ENCODE results near the gene MRPL40.
A peak's percentile ranks its signal among the peaks of the same experiment; 100 is the strongest.
"Not testable (repeated sequence)": the region's sequence is repeated elsewhere in the genome, so short reads cannot be mapped to it uniquely, and the experiment has no call there.

Gene MRPL40

DNA sequence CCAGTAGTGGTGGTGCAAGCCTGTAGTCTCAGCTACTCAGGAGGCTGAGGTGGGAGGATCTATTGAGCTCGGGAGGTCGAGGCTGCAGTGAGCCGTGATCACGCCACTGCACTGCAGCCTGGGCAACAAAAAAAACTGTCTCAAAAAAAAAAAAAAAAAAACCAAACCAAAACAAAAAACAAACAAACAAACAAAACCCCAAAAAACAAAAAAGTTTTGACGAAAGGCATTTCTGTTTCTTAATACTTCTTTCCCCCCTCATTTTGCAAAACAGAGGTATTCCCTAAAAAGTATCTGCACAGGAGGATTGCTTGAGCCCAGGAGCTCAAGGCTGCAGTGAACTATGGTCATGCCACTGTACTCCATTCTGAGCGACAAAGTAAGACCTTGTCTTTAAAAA lies 12.0 kb upstream of the MRPL40 start:
- Histone ChIP-seq H3K4me3 (ENCODE audit: insufficient read depth, low read depth, low read length, poor library complexity, severe bottlenecking) (no peak overlapping the region), H3K9me3 (ENCODE audit: control insufficient read depth, low read length) (no peaks in the 10 kb centered on the region), H3K27ac (ENCODE audit: insufficient read depth, low read length, poor library complexity, severe bottlenecking) (no peak overlapping the region), H3K36me3 (ENCODE audit: control insufficient read depth, insufficient read depth, low read length) (no peaks in the 10 kb centered on the region), H3K27me3 (replicated peaks; ENCODE audit: control insufficient read depth, insufficient read depth, low read length, poor library complexity, severe bottlenecking) (no peaks in the 10 kb centered on the region), H3K4me1 (ENCODE audit: control insufficient read depth, insufficient read depth, low read length, poor library complexity, severe bottlenecking) (peaks cover 16% of the 10 kb centered on the region)
- no peak for DNase-seq

DNA sequence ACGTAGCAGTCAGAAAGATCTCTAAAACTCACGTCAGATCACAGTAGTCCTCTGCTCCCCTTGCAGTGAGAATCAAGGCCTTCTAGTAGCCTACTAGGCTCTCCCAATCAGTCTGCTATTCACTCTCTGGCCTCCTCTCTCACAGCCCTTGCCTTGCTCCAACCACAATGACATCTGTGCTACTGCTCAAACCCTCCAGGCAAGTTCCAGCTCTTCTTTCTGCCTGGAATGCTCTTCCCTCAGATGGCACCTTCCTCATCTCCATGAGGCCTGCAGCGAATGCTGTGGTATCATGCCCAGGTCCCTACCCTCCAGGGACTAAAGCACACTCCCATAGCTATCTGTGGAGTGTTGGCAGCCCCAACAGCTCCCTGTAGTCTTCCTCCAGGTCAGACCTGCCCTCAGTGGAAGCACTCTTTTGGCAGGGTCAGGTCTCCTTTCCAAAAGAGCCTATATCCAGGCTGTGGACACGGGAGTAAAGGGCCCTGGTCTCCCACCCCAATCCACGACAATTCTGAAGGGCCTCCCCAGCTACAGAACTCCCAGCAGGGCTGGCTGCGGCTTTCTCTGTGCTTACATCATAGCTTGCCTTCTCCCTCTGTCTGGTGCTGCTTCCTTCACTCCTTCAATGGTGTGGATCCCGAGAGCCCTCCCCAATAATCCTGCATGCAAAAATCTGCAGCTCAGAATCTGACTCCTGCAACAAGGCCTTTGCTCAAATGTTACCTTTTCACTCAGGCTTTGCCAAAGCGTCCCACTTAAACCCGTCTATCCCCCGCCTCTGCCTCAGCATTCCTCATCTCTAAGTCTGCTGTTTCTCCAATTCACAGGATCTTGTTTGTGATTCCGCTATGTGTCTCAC lies 9.7 kb upstream of the MRPL40 start:
- Histone ChIP-seq H3K4me3 (ENCODE audit: insufficient read depth, low read depth, low read length, poor library complexity, severe bottlenecking) (no peak overlapping the region), H3K9me3 (ENCODE audit: control insufficient read depth, low read length) (no peaks in the 10 kb centered on the region), H3K36me3 (ENCODE audit: control insufficient read depth, insufficient read depth, low read length) (no peaks in the 10 kb centered on the region), H3K27ac (ENCODE audit: insufficient read depth, low read length, poor library complexity, severe bottlenecking) (no peak overlapping the region), H3K4me1 (ENCODE audit: control insufficient read depth, insufficient read depth, low read length, poor library complexity, severe bottlenecking) (peaks cover 16% of the 10 kb centered on the region), H3K27me3 (replicated peaks; ENCODE audit: control insufficient read depth, insufficient read depth, low read length, poor library complexity, severe bottlenecking) (no peaks in the 10 kb centered on the region)
- DNase-seq: no peak

DNA sequence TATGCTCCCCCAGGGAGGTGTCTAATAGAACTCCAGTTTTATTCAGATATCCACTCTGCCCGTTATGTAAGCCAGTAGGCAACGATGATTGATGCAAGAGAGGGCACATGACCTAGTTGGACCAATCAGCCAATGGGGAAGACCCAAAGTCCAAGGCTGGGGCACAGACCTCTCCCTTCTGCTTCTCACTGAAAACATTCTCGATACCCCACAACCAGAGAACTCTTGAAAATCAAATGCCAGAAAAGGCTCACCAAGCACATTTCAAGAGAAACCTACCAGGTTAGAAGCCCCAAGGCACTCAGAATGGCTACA lies 8.2 kb upstream of the MRPL40 start:
- no peaks in the 10 kb centered on the region for H3K27me3 ChIP-seq (replicated peaks; ENCODE audit: control insufficient read depth, insufficient read depth, low read length, poor library complexity, severe bottlenecking)
- H3K36me3 ChIP-seq (ENCODE audit: control insufficient read depth, insufficient read depth, low read length): no peaks in the 10 kb centered on the region
- H3K9me3 ChIP-seq (ENCODE audit: control insufficient read depth, low read length): no peaks in the 10 kb centered on the region
- H3K4me3 ChIP-seq (ENCODE audit: insufficient read depth, low read depth, low read length, poor library complexity, severe bottlenecking): no peak overlapping the region
- no peak overlapping the region for H3K27ac ChIP-seq (ENCODE audit: insufficient read depth, low read length, poor library complexity, severe bottlenecking)
- peaks cover 11% of the 10 kb centered on the region for H3K4me1 ChIP-seq (ENCODE audit: control insufficient read depth, insufficient read depth, low read length, poor library complexity, severe bottlenecking)
- DNase-seq: no peak

DNA sequence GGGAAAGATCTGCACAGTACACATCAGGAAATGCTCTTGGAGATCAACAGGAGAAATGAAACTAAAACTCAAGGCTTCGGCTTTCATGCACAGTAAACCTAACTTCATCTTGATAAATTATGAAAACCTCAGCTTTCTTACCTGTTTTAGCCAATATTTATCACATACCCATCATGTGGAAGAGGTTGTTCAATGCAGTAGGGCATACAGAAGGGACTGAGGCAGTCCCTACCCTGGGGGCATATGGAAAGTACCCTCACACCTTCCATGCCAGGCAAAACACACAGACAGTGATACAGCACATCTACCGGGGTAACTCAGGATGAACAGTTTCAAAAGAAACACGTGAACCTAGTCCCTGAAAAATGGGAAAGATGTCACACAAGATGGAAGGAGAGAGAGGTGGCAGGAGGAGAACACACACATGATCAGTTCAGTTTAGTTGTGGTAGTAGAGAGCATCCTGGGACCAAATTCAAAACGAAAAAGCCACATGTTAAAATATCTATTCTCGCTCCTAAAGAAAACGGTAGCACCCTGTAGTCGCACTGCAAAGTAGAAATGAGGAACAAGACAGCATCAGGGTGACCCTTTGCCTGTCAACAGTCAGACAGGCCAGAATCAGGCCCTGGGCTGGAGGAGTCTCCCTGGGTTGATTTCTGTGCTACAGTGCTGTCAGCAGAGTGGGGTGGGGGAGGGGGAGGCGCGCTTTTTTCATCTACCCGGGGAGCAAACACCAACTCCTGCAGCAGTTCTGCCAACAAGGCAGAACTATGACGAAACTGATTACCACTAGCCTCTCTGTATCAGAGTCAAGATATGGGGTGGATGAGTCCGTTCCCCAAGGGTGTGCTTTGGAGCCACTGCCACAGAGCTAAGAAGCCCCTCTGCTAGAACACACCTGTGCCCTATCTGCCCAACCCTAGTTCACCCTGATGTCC lies 2.1 kb upstream of the MRPL40 start:
- peak in 2 of 3 donors; percentile 18 to 26 for DNase-seq
- peaks cover 26% of the 10 kb centered on the region for H3K4me1 ChIP-seq (ENCODE audit: control insufficient read depth, insufficient read depth, low read length, poor library complexity, severe bottlenecking)
- peak overlapping the region; percentile 98 for H3K4me3 ChIP-seq (ENCODE audit: insufficient read depth, low read depth, low read length, poor library complexity, severe bottlenecking)
- no peaks in the 10 kb centered on the region for H3K27me3 ChIP-seq (replicated peaks; ENCODE audit: control insufficient read depth, insufficient read depth, low read length, poor library complexity, severe bottlenecking)
- peak overlapping the region; percentile 57 for H3K27ac ChIP-seq (ENCODE audit: insufficient read depth, low read length, poor library complexity, severe bottlenecking)
- H3K36me3 ChIP-seq (ENCODE audit: control insufficient read depth, insufficient read depth, low read length): peaks cover 4% of the 10 kb centered on the region
- no peaks in the 10 kb centered on the region for H3K9me3 ChIP-seq (ENCODE audit: control insufficient read depth, low read length)

DNA sequence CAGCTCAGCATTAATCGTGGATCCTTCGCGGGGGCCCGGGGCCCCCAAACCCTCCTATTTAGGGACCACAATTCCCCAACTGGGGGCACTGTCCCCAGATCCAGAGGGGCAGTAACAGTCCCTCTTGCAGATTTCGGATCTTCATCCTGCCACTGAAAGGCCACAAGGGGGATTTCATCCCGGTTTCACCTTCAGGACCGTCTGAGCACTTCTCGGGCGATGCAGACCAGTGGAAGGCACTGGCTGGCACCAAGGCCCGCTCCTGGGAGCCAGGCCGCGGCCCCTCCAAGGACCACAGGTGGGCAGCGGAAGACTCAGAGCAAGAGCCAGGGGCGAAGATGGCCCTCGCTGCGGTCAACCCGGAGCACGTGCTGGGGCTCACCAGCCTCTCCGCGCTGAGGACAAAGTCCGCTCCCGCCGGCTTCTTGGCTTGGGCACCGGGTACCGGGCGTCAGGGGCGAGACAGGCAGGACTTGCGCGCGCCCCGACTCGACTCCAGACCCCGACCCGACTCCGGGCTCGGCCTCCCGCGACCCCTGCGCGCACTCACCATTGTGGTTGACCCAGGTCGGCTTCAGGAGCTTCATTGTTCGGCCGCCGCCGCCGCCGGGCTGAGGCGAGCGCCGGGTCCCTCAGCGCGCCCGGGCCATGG lies 1.3 kb upstream of the MRPL40 start:
- Histone ChIP-seq H3K27me3 (replicated peaks; ENCODE audit: control insufficient read depth, insufficient read depth, low read length, poor library complexity, severe bottlenecking) (no peaks in the 10 kb centered on the region), H3K36me3 (ENCODE audit: control insufficient read depth, insufficient read depth, low read length) (peaks cover 9% of the 10 kb centered on the region), H3K4me3 (ENCODE audit: insufficient read depth, low read depth, low read length, poor library complexity, severe bottlenecking) (peak overlapping the region; percentile 98), H3K27ac (ENCODE audit: insufficient read depth, low read length, poor library complexity, severe bottlenecking) (peak overlapping the region; percentile 57), H3K9me3 (ENCODE audit: control insufficient read depth, low read length) (no peaks in the 10 kb centered on the region), H3K4me1 (ENCODE audit: control insufficient read depth, insufficient read depth, low read length, poor library complexity, severe bottlenecking) (peaks cover 26% of the 10 kb centered on the region)
- no peak for DNase-seq

DNA sequence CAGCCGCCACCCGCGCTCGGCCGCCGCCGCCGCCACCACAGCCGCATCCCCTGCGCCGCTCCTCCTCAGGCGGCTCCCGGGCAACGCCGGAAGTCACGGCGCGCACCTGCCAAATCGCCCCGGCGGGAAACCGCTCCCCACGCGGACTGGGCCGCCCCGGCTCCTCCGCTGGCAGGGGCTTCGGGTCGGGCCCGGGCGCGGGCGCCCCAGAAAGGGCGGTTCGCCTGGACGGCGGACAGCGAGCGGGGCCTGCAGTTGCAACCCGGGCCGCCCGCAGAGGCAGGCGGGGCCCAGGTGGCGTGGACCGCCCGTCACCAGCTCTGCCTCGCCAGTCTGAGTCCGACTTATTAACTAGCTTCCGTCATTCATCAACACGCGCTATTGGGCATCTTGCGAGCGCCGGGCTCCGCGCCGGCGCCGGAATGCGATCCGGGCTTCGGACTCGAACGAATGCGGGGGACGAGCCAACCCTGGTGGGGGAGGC lies 654 bp upstream of the MRPL40 start, which contains the start of gene HIRA:
TSS of gene HIRA (minus strand) at position 85 of the 484 bp plus-strand sequence. CDS start 257 bp downstream, outside the sequence.
- Histone ChIP-seq H3K4me3 (ENCODE audit: insufficient read depth, low read depth, low read length, poor library complexity, severe bottlenecking) (peak within 1 kb of the TSS; percentile 98), H3K4me1 (ENCODE audit: control insufficient read depth, insufficient read depth, low read length, poor library complexity, severe bottlenecking) (peaks cover 26% of the 10 kb centered on the region), H3K27ac (ENCODE audit: insufficient read depth, low read length, poor library complexity, severe bottlenecking) (peak within 1 kb of the TSS; percentile 81), H3K36me3 (ENCODE audit: control insufficient read depth, insufficient read depth, low read length) (peaks cover 9% of the 10 kb centered on the region), H3K27me3 (replicated peaks; ENCODE audit: control insufficient read depth, insufficient read depth, low read length, poor library complexity, severe bottlenecking) (no peaks in the 10 kb centered on the region), H3K9me3 (ENCODE audit: control insufficient read depth, low read length) (no peaks in the 10 kb centered on the region)
- DNase-seq: peak; percentile 72 to 74 (median 73)

DNA sequence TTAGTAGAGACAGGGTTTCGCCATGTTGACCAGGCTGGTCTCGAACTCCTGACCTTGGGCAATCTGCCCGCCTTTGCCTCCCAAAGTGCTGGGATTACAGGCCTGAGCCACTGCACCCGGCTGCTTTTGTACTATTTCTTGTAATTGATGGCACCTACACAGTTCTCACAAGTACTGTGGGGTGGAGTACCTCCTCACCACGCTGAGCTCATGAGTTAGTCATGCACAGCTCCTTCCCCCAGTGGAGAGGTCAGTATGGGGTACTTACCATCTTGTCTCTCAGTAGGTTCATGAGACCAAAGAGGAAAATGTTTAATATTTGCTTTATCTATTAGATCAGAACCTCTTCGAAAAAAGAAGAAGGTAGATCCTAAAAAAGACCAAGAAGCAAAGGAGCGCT lies 2.1 kb downstream of the MRPL40 start:
- no peaks in the 10 kb centered on the region for H3K9me3 ChIP-seq (ENCODE audit: control insufficient read depth, low read length)
- no peak for DNase-seq

DNA sequence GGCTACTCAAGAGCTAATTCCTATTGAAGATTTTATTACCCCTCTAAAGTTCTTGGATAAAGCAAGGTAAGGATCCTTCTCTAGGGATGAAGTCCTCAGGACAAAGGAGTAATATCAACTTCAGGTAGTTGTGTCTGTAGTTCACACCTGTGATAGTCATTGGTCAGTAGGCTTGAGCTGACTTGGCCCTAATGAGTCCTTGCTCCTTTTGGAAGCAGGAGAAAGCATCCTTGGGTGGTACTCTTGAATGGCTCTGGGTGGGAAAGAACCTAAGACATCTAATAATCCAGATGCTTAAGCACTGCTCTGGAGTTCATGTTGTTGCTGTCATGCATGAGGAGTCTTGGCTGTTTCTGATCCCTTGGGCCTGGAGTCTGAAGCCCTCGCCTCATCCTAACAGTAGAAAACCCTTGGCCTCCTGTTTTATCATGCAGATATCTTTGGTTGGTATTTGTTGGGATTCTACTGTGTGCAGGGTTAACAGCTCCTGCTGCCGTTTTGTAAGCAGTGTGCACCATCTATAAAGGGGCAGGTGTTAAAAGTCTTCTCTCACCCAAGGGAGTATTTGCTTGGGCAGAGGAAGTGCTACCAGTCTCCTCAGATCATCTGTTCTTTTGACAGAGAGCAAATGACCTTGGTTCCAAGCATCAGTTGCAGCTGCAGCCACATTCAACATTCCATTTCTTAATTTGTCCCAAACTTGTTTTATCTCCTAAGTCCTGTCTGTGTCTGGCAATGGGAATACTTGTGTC lies 2.7 kb downstream of the MRPL40 start:
- Histone ChIP-seq H3K9me3 (ENCODE audit: control insufficient read depth, low read length) (no peaks in the 10 kb centered on the region), H3K4me3 (ENCODE audit: insufficient read depth, low read depth, low read length, poor library complexity, severe bottlenecking) (no peak overlapping the region), H3K36me3 (ENCODE audit: control insufficient read depth, insufficient read depth, low read length) (peaks cover 9% of the 10 kb centered on the region), H3K27ac (ENCODE audit: insufficient read depth, low read length, poor library complexity, severe bottlenecking) (no peak overlapping the region), H3K27me3 (replicated peaks; ENCODE audit: control insufficient read depth, insufficient read depth, low read length, poor library complexity, severe bottlenecking) (no peaks in the 10 kb centered on the region), H3K4me1 (ENCODE audit: control insufficient read depth, insufficient read depth, low read length, poor library complexity, severe bottlenecking) (peaks cover 18% of the 10 kb centered on the region)
- DNase-seq: no peak

More for the DNA sequence above, 2.1 kb downstream of the MRPL40 start:
- Histone ChIP-seq H3K4me1 (ENCODE audit: control insufficient read depth, insufficient read depth, low read length, poor library complexity, severe bottlenecking) (peaks cover 24% of the 10 kb centered on the region), H3K27me3 (replicated peaks; ENCODE audit: control insufficient read depth, insufficient read depth, low read length, poor library complexity, severe bottlenecking) (no peaks in the 10 kb centered on the region), H3K36me3 (ENCODE audit: control insufficient read depth, insufficient read depth, low read length) (peaks cover 9% of the 10 kb centered on the region), H3K27ac (ENCODE audit: insufficient read depth, low read length, poor library complexity, severe bottlenecking) (no peak overlapping the region), H3K4me3 (ENCODE audit: insufficient read depth, low read depth, low read length, poor library complexity, severe bottlenecking) (no peak overlapping the region)

DNA sequence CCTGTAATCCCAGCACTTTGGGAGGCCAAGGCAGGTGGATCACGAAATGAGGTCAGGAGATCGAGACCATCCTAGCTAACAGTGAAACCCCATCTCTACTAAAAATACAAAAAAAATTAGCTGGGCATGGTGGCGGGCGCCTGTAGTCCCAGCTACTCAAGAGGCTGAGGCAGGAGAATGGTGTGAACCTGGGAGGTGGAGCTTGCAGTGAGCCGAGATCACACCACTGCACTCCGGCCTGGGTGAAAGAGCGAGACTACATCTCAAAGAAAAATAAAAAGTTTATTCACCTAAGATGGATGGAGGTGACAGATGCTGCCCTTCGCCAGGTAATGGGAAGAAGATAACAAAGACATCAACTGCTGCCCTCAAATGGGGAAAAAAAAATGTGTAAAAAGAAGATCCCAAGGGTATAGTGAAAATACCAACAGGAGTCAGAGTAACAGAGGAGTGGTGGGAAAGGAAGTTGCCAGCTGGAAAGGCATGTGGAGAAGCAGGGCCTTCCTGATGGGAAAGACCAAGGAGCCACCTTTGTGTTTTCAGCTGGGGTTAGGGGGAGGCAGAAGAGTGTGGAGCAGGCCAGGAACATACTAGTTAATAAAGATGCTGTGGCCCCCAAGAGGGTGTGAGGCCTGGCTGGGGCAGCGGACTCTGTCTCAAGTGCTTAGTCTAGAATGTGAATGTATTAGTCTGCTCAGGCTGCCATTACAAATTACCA lies 4.3 kb downstream of the MRPL40 start:
- not testable (repeated sequence) for H3K4me3 ChIP-seq (ENCODE audit: insufficient read depth, low read depth, low read length, poor library complexity, severe bottlenecking); DNase-seq; H3K27ac ChIP-seq (ENCODE audit: insufficient read depth, low read length, poor library complexity, severe bottlenecking); H3K4me1 ChIP-seq (ENCODE audit: control insufficient read depth, insufficient read depth, low read length, poor library complexity, severe bottlenecking); H3K27me3 ChIP-seq (replicated peaks; ENCODE audit: control insufficient read depth, insufficient read depth, low read length, poor library complexity, severe bottlenecking); H3K9me3 ChIP-seq (ENCODE audit: control insufficient read depth, low read length)
- H3K36me3 ChIP-seq (ENCODE audit: control insufficient read depth, insufficient read depth, low read length): peaks cover 12% of the 10 kb centered on the region
